ENCODE measurements around the gene EPHX1. TPM values are rescaled to one million over a fixed set of nuclear protein-coding genes. Genes with fewer than 3 reads are reported as not detected.
A peak's percentile ranks its signal among the peaks of the same experiment; 100 is the strongest.

EPHX1 gene
- total and polyA plus RNA-seq, 2 donors (not counting 1 experiment from before 2014, with no cell fraction given) = 39.1 to 44.3 TPM

DNA sequence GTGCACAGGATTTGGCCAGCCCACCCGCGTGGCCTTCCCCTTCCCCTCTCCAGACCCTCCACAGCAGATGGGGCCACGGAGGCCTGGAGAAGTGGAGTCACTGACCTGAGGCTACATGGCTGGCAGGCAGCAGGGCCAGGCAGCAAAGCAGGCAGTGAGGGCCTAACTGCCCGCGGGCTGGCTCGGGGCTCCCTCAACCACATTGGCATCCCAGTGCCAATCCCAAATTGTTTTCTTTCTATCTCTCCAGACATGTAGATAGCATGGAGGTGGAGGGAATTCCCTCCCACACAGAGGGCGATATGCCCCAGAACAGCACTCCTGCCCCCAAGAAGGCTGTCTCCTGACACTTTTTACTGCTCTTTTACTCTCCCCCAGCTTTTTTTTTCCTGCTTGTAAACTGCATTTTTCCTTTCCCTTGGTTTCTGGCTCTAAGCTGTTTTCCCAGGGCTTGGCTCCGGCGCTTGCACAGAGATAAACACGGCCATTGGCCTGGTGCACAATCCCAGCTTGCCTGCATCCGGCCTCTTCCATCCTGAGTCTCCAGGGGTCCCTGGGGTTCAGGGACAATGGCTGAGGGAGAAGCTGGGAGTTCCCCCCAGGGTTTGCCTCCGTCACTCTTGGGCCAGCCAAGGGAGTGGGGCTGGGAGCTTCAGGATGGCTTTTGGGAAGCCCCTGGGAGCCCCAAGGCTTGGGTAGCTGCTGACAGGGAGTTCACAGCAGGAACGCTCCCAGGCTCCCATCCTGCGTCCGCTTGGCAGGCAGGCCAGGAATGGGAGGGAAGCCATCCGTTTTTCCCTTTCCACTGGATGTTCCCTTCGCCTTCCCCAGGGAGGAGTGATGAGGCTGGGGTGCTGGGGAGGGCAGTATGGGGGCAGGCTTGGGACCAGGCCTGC, 7.0 kb downstream of the EPHX1 start:
- no peaks in the 10 kb centered on the region for H3K79me2 ChIP-seq (ENCODE audit: control insufficient read depth, insufficient read depth, low read length)
- TF ChIP-seq, protein P1, sequence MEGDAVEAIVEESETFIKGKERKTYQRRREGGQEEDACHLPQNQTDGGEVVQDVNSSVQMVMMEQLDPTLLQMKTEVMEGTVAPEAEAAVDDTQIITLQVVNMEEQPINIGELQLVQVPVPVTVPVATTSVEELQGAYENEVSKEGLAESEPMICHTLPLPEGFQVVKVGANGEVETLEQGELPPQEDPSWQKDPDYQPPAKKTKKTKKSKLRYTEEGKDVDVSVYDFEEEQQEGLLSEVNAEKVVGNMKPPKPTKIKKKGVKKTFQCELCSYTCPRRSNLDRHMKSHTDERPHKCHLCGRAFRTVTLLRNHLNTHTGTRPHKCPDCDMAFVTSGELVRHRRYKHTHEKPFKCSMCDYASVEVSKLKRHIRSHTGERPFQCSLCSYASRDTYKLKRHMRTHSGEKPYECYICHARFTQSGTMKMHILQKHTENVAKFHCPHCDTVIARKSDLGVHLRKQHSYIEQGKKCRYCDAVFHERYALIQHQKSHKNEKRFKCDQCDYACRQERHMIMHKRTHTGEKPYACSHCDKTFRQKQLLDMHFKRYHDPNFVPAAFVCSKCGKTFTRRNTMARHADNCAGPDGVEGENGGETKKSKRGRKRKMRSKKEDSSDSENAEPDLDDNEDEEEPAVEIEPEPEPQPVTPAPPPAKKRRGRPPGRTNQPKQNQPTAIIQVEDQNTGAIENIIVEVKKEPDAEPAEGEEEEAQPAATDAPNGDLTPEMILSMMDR (conservative IDR thresholded peaks at IDR 0.05 in 1 of 2, IDR thresholded peaks at IDR 0.05 in 1 of 2; ENCODE audit: low read depth in 1 of 2, low read length in 2 of 2) = no peak
- TF ChIP-seq EZH2 (IDR thresholded peaks at IDR 0.05; ENCODE audit: low read length, missing control alignments) = no peak
- no peaks in the 10 kb centered on the region for H4K20me1 ChIP-seq (ENCODE audit: control insufficient read depth, extremely low read depth, insufficient read depth, low read length)
- H2AFZ ChIP-seq (ENCODE audit: low read length) = peak overlapping the region; percentile 9
- H3K4me3 ChIP-seq (replicated peaks in 1 of 4; ENCODE audit: control extremely low read depth in 1 of 4, insufficient read depth in 1 of 4, low read depth in 3 of 4, low read length in 4 of 4) = peak overlapping the region in 1 of 4 experiments; percentile 1
- H3K27ac ChIP-seq (ENCODE audit: insufficient read depth, low read length) = peak overlapping the region; percentile 91
- peaks cover 2% of the 10 kb centered on the region for H3K36me3 ChIP-seq (ENCODE audit: control insufficient read depth, insufficient read depth, low read length)
- DNase-seq (ENCODE audit: low read depth in 2 of 2) = peak; percentile 18 to 45
- H3K4me2 ChIP-seq (ENCODE audit: extremely low read depth, insufficient read depth, low read length) = peak overlapping the region; percentile 46
- H3K27me3 ChIP-seq (ENCODE audit: control insufficient read depth, insufficient read depth, low read length) = no peaks in the 10 kb centered on the region
- H3K9me3 ChIP-seq (ENCODE audit: control insufficient read depth, insufficient read depth, low read depth, low read length) = no peaks in the 10 kb centered on the region
- H3K4me1 ChIP-seq (ENCODE audit: control insufficient read depth, extremely low read depth, insufficient read depth, low read length) = peaks cover 20% of the 10 kb centered on the region
- H3K9ac ChIP-seq (ENCODE audit: insufficient read depth, low read length) = peak overlapping the region; percentile 40

DNA sequence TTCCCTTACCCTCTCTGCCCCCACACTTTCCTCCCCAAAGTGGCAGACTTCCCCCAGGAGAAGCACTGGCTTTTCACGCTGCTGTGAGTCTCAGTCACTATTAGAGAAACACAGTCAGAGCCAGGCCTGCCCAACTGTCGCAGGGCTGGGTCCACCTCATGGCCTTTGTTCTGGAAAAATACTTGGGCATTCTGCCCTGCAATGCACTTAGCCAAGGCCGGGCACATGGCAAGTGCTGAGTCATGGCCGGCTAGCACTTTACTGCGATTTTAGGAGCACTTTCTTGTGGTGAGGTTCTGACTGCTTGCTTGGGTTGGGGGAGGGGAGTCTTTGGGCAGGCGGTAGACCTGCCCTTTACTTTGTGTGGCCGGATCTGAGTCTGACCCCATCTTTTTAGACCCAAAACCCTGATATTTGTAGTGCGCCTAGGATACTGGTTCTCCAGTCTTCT, 7.7 kb downstream of the EPHX1 start:
- Histone ChIP-seq H3K4me1 (ENCODE audit: control insufficient read depth, extremely low read depth, insufficient read depth, low read length) (peaks cover 20% of the 10 kb centered on the region), H4K20me1 (ENCODE audit: control insufficient read depth, extremely low read depth, insufficient read depth, low read length) (no peaks in the 10 kb centered on the region), H3K27me3 (ENCODE audit: control insufficient read depth, insufficient read depth, low read length) (no peaks in the 10 kb centered on the region), H3K9me3 (ENCODE audit: control insufficient read depth, insufficient read depth, low read depth, low read length) (no peaks in the 10 kb centered on the region), H3K79me2 (ENCODE audit: control insufficient read depth, insufficient read depth, low read length) (no peaks in the 10 kb centered on the region), H3K27ac (ENCODE audit: insufficient read depth, low read length) (peak overlapping the region; percentile 91), H3K4me2 (ENCODE audit: extremely low read depth, insufficient read depth, low read length) (peak overlapping the region; percentile 46), H3K9ac (ENCODE audit: insufficient read depth, low read length) (no peak overlapping the region), H3K4me3 (replicated peaks in 1 of 4; ENCODE audit: control extremely low read depth in 1 of 4, insufficient read depth in 1 of 4, low read depth in 3 of 4, low read length in 4 of 4) (peak overlapping the region in 1 of 4 experiments; percentile 1), H3K36me3 (ENCODE audit: control insufficient read depth, insufficient read depth, low read length) (no peaks in the 10 kb centered on the region), H2AFZ (ENCODE audit: low read length) (peak overlapping the region; percentile 9)
- TF ChIP-seq EZH2 (IDR thresholded peaks at IDR 0.05; ENCODE audit: low read length, missing control alignments) = no peak
- TF ChIP-seq, protein P1 (conservative IDR thresholded peaks at IDR 0.05 in 1 of 2, IDR thresholded peaks at IDR 0.05 in 1 of 2; ENCODE audit: low read depth in 1 of 2, low read length in 2 of 2) = no peak
- peak; percentile 93 to 95 for DNase-seq (ENCODE audit: low read depth in 2 of 2)

DNA sequence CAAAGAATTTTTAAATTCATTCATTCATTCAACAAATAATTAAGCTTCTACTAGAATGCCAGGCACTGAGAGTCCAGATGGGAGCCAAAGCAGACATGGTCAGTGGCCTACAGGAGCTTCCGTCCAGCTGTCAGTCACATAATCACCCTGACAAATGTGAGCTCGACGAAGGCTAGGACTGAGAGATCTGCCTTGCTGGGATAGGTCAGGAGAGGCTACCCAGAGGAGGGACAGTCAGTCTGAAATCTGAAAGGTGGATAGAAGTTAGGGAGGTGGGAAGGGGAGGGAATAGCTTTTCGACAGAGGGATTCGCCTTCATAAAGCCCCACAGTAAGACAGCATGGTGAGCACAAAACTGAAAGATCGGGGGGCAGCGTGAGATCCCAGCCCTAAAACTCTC, 8.3 kb downstream of the EPHX1 start:
- Histone ChIP-seq H3K27me3 (ENCODE audit: control insufficient read depth, insufficient read depth, low read length) (no peaks in the 10 kb centered on the region), H2AFZ (ENCODE audit: low read length) (no peak overlapping the region), H4K20me1 (ENCODE audit: control insufficient read depth, extremely low read depth, insufficient read depth, low read length) (no peaks in the 10 kb centered on the region), H3K79me2 (ENCODE audit: control insufficient read depth, insufficient read depth, low read length) (no peaks in the 10 kb centered on the region), H3K4me3 (replicated peaks in 1 of 4; ENCODE audit: control extremely low read depth in 1 of 4, insufficient read depth in 1 of 4, low read depth in 3 of 4, low read length in 4 of 4) (no peak overlapping the region), H3K9me3 (ENCODE audit: control insufficient read depth, insufficient read depth, low read depth, low read length) (no peaks in the 10 kb centered on the region), H3K4me1 (ENCODE audit: control insufficient read depth, extremely low read depth, insufficient read depth, low read length) (peaks cover 18% of the 10 kb centered on the region), H3K36me3 (ENCODE audit: control insufficient read depth, insufficient read depth, low read length) (no peaks in the 10 kb centered on the region), H3K4me2 (ENCODE audit: extremely low read depth, insufficient read depth, low read length) (no peak overlapping the region), H3K9ac (ENCODE audit: insufficient read depth, low read length) (no peak overlapping the region), H3K27ac (ENCODE audit: insufficient read depth, low read length) (no peak overlapping the region)
- TF ChIP-seq, protein P1 (conservative IDR thresholded peaks at IDR 0.05 in 1 of 2, IDR thresholded peaks at IDR 0.05 in 1 of 2; ENCODE audit: low read depth in 1 of 2, low read length in 2 of 2) = no peak
- TF ChIP-seq EZH2 (IDR thresholded peaks at IDR 0.05; ENCODE audit: low read length, missing control alignments) = no peak
- no peak for DNase-seq (ENCODE audit: low read depth in 2 of 2)

Measured in fibroblast of lung (primary cell).